HepG2 (cell line): Measurements from ENCODE around the gene PPM1G. TPM values are rescaled to one million over a fixed set of nuclear protein-coding genes. Genes with fewer than 3 reads are reported as not detected.

Source experiments
- DNMT1 ChIP-seq: sonication (generic); formaldehyde crosslinking; IDR thresholded peaks from 2 replicates; pipeline ENCODE4 v1.5.1; 2020; ENCODE audit warnings: mild to moderate bottlenecking, missing genetic modification reagents
- HINFP ChIP-seq: sonication (generic); formaldehyde crosslinking; IDR thresholded peaks from 2 replicates; pipeline ENCODE4 v1.4.0; 2020; ENCODE audit warnings: low read depth, mild to moderate bottlenecking, missing genetic modification reagents
- IKZF1 ChIP-seq: fragments of 450-650 bp; IDR thresholded peaks from 2 replicates; pipeline ENCODE4 v1.7.1; 2016
- TMF1 ChIP-seq: sonication (generic); formaldehyde crosslinking; IDR thresholded peaks from 2 replicates; pipeline ENCODE4 v1.8.1; 2022; ENCODE audit warnings: low read depth, missing genetic modification reagents
- ZBTB25 ChIP-seq: IDR thresholded peaks from 2 replicates; pipeline ENCODE4 v1.6.1; 2018; ENCODE audit warnings: missing genetic modification reagents
- ZBTB8A ChIP-seq: sonication (generic); formaldehyde crosslinking; IDR thresholded peaks from 2 replicates; pipeline ENCODE4 v1.4.0; 2020; ENCODE audit warnings: mild to moderate bottlenecking, low read depth, missing genetic modification reagents, borderline replicate concordance
- polyA plus RNA-seq, 8 experiments: library from polyadenylated mRNA; depleted of rRNA in 3 of 8; stranded (reverse) in 7 of 8; unstranded in 1 of 8; fragments of >200 nt; fragmentation: Illumina TruSeq in 4 of 8; extraction: Trizol in 4 of 8; gene quantifications; 2 replicates each; pipeline versions ENCODE4 v1.2.1 to v1.2.3, GENCODE V29; 2011 to 2016; ENCODE audit warnings: low read depth in 4 of 8, missing spikeins in 1 of 8, mixed read lengths in 1 of 8; ENCODE audit not compliant: insufficient read depth in 1 of 8
- total RNA-seq, 5 experiments: library from RNA; depleted of rRNA; stranded (reverse); fragments of >200 nt; fragmentation: Illumina TruSeq; extraction: Trizol; gene quantifications; 2 replicates each; pipeline ENCODE4 v1.2.3, GENCODE V29; 2016; ENCODE audit warnings: low read depth in 1 of 5
- TF ChIP-seq, protein P1 (sequence below): sonication (generic); formaldehyde crosslinking; IDR thresholded peaks from 2 replicates; pipeline ENCODE4 v1.5.0; 2020; ENCODE audit warnings: mild to moderate bottlenecking, missing genetic modification reagents, borderline replicate concordance
- TF ChIP-seq, protein P2 (sequence below): sonication (generic); formaldehyde crosslinking; IDR thresholded peaks from 2 replicates; pipeline ENCODE4 v1.4.0; 2020; ENCODE audit warnings: mild to moderate bottlenecking, missing genetic modification reagents

The PPM1G gene
- total and polyA plus RNA-seq, 2 of the 13 experiments (the other 11 are each of a cell fraction or from before 2014, with no cell fraction given), result 58.2 to 213 TPM

DNA sequence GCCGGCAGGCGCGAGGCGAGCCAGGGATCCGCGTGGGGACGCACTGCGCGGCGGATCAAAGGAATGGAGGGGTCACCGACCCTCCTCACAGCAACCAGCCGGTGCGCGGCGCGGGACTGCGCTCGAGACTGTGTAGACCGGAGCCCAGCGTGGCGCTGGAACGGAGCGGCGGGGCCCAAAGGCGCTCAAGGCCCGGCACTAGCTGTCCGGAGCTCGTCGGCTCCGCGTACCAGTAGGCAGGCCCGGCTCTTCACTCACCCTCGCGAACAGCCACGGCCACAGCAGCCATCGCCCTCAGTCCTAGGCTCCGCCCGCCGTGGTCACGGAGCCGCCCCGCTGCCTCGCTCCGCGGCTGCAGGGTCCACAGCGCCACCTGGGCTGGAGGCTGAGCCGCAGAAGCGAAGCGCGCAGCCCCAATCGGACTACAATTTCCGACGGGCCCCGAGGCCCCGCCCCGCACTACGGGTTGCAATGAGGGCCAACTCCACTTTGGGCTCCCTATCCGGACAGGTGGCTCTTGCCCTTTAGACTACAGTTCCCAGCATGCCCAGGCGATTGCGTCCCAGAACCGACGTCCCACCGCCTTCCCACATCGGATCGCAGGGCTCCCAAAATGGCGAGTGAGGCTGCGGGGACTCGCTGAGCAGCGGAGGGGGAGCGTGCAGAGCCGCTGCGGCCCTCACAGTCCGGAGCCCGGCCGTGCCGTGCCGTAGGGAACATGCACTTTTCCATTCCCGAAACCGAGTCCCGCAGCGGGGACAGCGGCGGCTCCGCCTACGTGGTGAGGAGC lies 39.2 kb downstream of the PPM1G start, which contains the start of the genes EIF2B4 and SNX17 (continued):
- TF ChIP-seq, protein P1, sequence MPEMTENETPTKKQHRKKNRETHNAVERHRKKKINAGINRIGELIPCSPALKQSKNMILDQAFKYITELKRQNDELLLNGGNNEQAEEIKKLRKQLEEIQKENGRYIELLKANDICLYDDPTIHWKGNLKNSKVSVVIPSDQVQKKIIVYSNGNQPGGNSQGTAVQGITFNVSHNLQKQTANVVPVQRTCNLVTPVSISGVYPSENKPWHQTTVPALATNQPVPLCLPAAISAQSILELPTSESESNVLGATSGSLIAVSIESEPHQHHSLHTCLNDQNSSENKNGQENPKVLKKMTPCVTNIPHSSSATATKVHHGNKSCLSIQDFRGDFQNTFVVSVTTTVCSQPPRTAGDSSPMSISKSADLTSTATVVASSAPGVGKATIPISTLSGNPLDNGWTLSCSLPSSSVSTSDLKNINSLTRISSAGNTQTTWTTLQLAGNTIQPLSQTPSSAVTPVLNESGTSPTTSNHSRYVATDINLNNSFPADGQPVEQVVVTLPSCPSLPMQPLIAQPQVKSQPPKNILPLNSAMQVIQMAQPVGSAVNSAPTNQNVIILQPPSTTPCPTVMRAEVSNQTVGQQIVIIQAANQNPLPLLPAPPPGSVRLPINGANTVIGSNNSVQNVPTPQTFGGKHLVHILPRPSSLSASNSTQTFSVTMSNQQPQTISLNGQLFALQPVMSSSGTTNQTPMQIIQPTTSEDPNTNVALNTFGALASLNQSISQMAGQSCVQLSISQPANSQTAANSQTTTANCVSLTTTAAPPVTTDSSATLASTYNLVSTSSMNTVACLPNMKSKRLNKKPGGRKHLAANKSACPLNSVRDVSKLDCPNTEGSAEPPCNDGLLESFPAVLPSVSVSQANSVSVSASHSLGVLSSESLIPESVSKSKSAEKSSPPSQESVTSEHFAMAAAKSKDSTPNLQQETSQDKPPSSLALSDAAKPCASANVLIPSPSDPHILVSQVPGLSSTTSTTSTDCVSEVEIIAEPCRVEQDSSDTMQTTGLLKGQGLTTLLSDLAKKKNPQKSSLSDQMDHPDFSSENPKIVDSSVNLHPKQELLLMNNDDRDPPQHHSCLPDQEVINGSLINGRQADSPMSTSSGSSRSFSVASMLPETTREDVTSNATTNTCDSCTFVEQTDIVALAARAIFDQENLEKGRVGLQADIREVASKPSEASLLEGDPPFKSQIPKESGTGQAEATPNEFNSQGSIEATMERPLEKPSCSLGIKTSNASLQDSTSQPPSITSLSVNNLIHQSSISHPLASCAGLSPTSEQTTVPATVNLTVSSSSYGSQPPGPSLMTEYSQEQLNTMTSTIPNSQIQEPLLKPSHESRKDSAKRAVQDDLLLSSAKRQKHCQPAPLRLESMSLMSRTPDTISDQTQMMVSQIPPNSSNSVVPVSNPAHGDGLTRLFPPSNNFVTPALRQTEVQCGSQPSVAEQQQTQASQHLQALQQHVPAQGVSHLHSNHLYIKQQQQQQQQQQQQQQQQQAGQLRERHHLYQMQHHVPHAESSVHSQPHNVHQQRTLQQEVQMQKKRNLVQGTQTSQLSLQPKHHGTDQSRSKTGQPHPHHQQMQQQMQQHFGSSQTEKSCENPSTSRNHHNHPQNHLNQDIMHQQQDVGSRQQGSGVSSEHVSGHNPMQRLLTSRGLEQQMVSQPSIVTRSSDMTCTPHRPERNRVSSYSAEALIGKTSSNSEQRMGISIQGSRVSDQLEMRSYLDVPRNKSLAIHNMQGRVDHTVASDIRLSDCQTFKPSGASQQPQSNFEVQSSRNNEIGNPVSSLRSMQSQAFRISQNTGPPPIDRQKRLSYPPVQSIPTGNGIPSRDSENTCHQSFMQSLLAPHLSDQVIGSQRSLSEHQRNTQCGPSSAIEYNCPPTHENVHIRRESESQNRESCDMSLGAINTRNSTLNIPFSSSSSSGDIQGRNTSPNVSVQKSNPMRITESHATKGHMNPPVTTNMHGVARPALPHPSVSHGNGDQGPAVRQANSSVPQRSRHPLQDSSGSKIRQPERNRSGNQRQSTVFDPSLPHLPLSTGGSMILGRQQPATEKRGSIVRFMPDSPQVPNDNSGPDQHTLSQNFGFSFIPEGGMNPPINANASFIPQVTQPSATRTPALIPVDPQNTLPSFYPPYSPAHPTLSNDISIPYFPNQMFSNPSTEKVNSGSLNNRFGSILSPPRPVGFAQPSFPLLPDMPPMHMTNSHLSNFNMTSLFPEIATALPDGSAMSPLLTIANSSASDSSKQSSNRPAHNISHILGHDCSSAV, result peak; percentile 75
- TF ChIP-seq HINFP (CRISPR knock-in tag), result peak; percentile 89; the same call in 1 of the 2 replicates
- peak; percentile 76 for TF ChIP-seq TMF1 (CRISPR knock-in tag)
- no peak for TF ChIP-seq IKZF1
- 0 out of 2 replicates have a peak, but pooled peaks have one; percentile 89 for TF ChIP-seq ZBTB8A (CRISPR knock-in tag)
- TF ChIP-seq, protein P2, sequence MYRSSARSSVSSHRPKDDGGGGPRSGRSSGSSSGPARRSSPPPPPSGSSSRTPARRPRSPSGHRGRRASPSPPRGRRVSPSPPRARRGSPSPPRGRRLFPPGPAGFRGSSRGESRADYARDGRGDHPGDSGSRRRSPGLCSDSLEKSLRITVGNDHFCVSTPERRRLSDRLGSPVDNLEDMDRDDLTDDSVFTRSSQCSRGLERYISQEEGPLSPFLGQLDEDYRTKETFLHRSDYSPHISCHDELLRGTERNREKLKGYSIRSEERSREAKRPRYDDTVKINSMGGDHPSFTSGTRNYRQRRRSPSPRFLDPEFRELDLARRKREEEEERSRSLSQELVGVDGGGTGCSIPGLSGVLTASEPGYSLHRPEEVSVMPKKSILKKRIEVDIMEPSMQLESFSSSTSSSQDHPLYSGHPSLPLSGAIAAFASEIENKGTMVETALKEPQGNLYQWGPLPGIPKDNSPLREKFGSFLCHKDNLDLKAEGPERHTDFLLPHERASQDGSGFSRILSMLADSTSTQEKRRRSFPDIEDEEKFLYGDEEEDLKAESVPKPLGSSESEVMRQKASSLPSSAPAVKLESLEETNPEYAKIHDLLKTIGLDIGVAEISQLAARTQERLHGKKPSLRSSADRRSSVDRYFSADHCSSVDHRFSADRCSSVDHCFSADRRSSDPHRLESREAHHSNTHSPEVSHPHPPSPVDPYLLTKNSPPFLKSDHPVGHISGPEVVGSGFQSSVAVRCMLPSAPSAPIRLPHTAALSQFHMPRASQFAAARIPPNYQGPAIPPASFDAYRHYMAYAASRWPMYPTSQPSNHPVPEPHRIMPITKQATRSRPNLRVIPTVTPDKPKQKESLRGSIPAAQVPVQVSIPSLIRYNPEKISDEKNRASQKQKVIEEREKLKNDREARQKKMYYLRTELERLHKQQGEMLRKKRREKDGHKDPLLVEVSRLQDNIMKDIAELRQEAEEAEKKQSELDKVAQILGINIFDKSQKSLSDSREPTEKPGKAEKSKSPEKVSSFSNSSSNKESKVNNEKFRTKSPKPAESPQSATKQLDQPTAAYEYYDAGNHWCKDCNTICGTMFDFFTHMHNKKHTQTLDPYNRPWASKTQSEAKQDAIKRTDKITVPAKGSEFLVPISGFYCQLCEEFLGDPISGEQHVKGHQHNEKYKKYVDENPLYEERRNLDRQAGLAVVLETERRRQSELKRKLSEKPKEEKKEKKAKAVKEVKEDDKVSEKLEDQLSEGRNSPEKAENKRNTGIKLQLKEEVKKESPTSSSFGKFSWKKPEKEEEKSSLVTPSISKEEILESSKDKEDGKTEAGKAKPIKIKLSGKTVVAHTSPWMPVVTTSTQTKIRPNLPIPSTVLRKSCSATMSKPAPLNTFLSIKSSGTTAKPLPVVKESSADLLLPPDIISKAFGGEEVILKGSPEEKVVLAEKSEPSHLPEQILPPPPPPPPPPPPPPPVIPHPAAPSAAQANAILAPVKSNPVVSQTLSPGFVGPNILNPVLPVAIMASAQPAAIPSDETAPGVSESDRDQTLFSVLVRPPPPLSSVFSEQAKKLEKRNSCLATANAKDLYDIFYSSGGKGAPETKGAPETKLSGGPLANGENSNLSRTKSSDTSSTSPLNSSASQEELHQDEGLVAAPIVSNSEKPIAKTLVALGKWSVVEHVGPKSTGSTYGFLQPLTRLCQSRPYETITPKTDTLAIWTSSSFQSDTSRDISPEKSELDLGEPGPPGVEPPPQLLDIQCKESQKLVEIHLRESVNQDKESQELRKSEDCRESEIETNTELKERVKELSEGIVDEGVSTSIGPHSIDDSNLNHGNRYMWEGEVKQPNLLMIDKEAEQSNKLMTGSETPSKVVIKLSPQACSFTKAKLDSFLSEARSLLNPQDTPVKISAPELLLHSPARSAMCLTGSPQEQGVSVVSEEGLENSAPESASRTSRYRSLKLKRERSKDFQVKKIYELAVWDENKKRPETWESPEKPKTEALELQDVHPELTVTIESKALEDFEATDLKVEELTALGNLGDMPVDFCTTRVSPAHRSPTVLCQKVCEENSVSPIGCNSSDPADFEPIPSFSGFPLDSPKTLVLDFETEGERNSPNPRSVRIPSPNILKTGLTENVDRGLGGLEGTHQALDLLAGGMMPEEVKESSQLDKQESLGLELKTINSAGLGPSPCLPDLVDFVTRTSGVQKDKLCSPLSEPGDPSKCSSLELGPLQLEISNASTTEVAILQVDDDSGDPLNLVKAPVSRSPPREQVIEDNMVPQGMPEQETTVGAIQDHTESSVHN, result no peak; the same call in 1 of the 2 replicates
- TF ChIP-seq ZBTB25, result peak; percentile 87; the same call in 1 of the 2 replicates
- TF ChIP-seq DNMT1 (CRISPR knock-in tag), result peak; percentile 98
